IMR-90 (cell line): ENCODE data around the gene NUDT15. TPM values are rescaled to one million over a fixed set of nuclear protein-coding genes. Genes with fewer than 3 reads are reported as not detected.

Experiments
- ATAC-seq: fragments of 200-7000 bp; cut with Tn5 transposase; 2 replicates; pipeline ENCODE4 v1.9.1; 2020; ENCODE audit warnings: low read depth, mild to moderate bottlenecking, moderate library complexity
- BruUV-seq: library from RNA; stranded (reverse); fragments of 400-500 nt; replicated peaks from 2 replicates; lab custom pipeline; 2021; lab: Mats Ljungman, UMichigan
- CTCF ChIA-PET: fragments of 300-600 bp; formaldehyde crosslinking; extraction: SDS; loops from one replicate; lab custom pipeline; 2021; ENCODE audit warnings: antibody characterized with exemption; lab: Yijun Ruan, JAX
- POLR2A ChIA-PET: fragments of 300-600 bp; sonication (Branson Sonifier 250); formaldehyde crosslinking; loops from one replicate; lab custom pipeline; 2022; ENCODE audit warnings: antibody characterized with exemption; ENCODE audit not compliant: unreplicated experiment; lab: Charles Lee
- DNase-seq: peaks from one replicate; pipeline ENCODE4 v3.0.0; 2013
- H2AFZ ChIP-seq: replicated peaks from 2 replicates; pipeline ENCODE3; 2013; ENCODE audit warnings: low read length, mild to moderate bottlenecking; ENCODE audit not compliant: poor library complexity
- H2AK5ac ChIP-seq: 2 replicates; pipeline ENCODE4 v1.6.1; 2013; ENCODE audit warnings: low read depth, low read length, inconsistent platforms
- H2AK9ac ChIP-seq: replicated peaks from 2 replicates; pipeline ENCODE3; 2013; ENCODE audit warnings: mild to moderate bottlenecking, low read depth, low read length, moderate library complexity; ENCODE audit not compliant: poor library complexity
- H2BK120ac ChIP-seq: 2 replicates; pipeline ENCODE4 v1.6.1; 2013; ENCODE audit warnings: low read depth, low read length, inconsistent platforms
- H2BK15ac ChIP-seq: 3 replicates; pipeline ENCODE4 v1.6.1; 2013; ENCODE audit warnings: low read depth, low read length, inconsistent platforms
- H2BK20ac ChIP-seq: 2 replicates; pipeline ENCODE4 v1.6.1; 2013; ENCODE audit warnings: low read depth, mild to moderate bottlenecking, inconsistent platforms, low read length, moderate library complexity
- H2BK5ac ChIP-seq: 2 replicates; pipeline ENCODE4 v1.6.1; 2013; ENCODE audit warnings: mild to moderate bottlenecking, low read depth, low read length, inconsistent platforms; ENCODE audit not compliant: poor library complexity, severe bottlenecking
- H3K14ac ChIP-seq: replicated peaks from 2 replicates; pipeline ENCODE4 v1.6.1; 2013; ENCODE audit warnings: low read depth, low read length, inconsistent platforms
- H3K18ac ChIP-seq: 2 replicates; pipeline ENCODE4 v1.6.1; 2013; ENCODE audit warnings: low read depth, low read length, control low read depth
- H3K23ac ChIP-seq: 2 replicates; pipeline ENCODE4 v1.6.1; 2013; ENCODE audit warnings: low read depth, low read length, inconsistent platforms
- H3K27ac ChIP-seq: 2 replicates; pipeline ENCODE4 v1.5.1; 2013; ENCODE audit warnings: mild to moderate bottlenecking, control low read depth, low read length; ENCODE audit not compliant: insufficient read depth
- H3K27me3 ChIP-seq: 2 replicates; pipeline ENCODE4 v1.6.1; 2013; ENCODE audit warnings: low read length; ENCODE audit not compliant: control insufficient read depth, insufficient read depth
- H3K36me3 ChIP-seq: 2 replicates; pipeline ENCODE4 v1.6.1; 2013; ENCODE audit warnings: low read length, mixed read lengths; ENCODE audit not compliant: control insufficient read depth, insufficient read depth
- H3K4ac ChIP-seq: 2 replicates; pipeline ENCODE4 v1.6.1; 2013; ENCODE audit warnings: low read depth, low read length, inconsistent platforms
- H3K4me1 ChIP-seq: 2 replicates; pipeline ENCODE4 v1.6.1; 2013; ENCODE audit warnings: low read length, mixed read lengths; ENCODE audit not compliant: control insufficient read depth, insufficient read depth
- H3K4me2 ChIP-seq: 2 replicates; pipeline ENCODE4 v1.6.1; 2013; ENCODE audit warnings: low read depth, mild to moderate bottlenecking, control low read depth, low read length, moderate library complexity
- H3K4me3 ChIP-seq: 2 replicates; pipeline ENCODE4 v1.5.1; 2013; ENCODE audit warnings: low read depth, mild to moderate bottlenecking, control low read depth, low read length, moderate library complexity; ENCODE audit not compliant: insufficient read depth
- H3K56ac ChIP-seq: 2 replicates; pipeline ENCODE4 v1.6.1; 2013; ENCODE audit warnings: low read length, inconsistent platforms; ENCODE audit not compliant: insufficient read depth; ENCODE audit errors: extremely low read depth
- H3K79me1 ChIP-seq, 2 experiments: 2 replicates each; pipeline ENCODE4 v1.6.1; 2013; ENCODE audit warnings: low read length in 2 of 2, inconsistent platforms in 1 of 2, low read depth in 1 of 2
- H3K9ac ChIP-seq: 2 replicates; pipeline ENCODE4 v1.6.1; 2013; ENCODE audit warnings: low read depth, low read length, control low read depth
- H3K9me1 ChIP-seq: 2 replicates; pipeline ENCODE4 v1.6.1; 2013; ENCODE audit warnings: low read length, inconsistent platforms; ENCODE audit not compliant: insufficient read depth
- H3K9me3 ChIP-seq: 2 replicates; pipeline ENCODE4 v1.6.1; 2013; ENCODE audit warnings: low read length; ENCODE audit not compliant: control insufficient read depth, insufficient read depth
- H4K20me1 ChIP-seq: 2 replicates; pipeline ENCODE4 v1.6.1; 2013; ENCODE audit warnings: low read length, inconsistent platforms; ENCODE audit not compliant: insufficient read depth
- H4K5ac ChIP-seq: 2 replicates; pipeline ENCODE4 v1.6.1; 2013; ENCODE audit warnings: mild to moderate bottlenecking, low read depth, low read length, control low read depth
- H4K8ac ChIP-seq, 2 experiments: 2 replicates each; pipeline ENCODE4 v1.6.1; 2013; ENCODE audit warnings: low read depth in 2 of 2, low read length in 2 of 2, control low read depth in 1 of 2, inconsistent platforms in 1 of 2
- H4K91ac ChIP-seq: 2 replicates; pipeline ENCODE4 v1.6.1; 2013; ENCODE audit warnings: low read depth, low read length, inconsistent platforms; ENCODE audit not compliant: insufficient read depth
- BHLHE40 ChIP-seq: fragments of 150-350 bp; IDR thresholded peaks from 2 replicates; pipeline ENCODE4 v1.6.1; 2016; ENCODE audit warnings: mild to moderate bottlenecking, low read depth, low read length
- CEBPB ChIP-seq: IDR thresholded peaks from 2 replicates; pipeline ENCODE4 v1.6.1; 2012; ENCODE audit warnings: low read depth, low read length, improper control_type of control experiment
- CHD1 ChIP-seq: IDR thresholded peaks from 2 replicates; pipeline ENCODE4 v1.6.1; 2012; ENCODE audit warnings: low read depth, low read length, improper control_type of control experiment
- FOS ChIP-seq: fragments of 150-350 bp; IDR thresholded peaks from 2 replicates; pipeline ENCODE4 v1.6.1; 2016; ENCODE audit warnings: low read depth, low read length
- MAZ ChIP-seq: IDR thresholded peaks from 2 replicates; pipeline ENCODE4 v1.6.1; 2012; ENCODE audit warnings: low read depth, mild to moderate bottlenecking, low read length, improper control_type of control experiment, moderate library complexity, borderline replicate concordance
- MXI1 ChIP-seq: IDR thresholded peaks from 2 replicates; pipeline ENCODE4 v1.6.1; 2012; ENCODE audit warnings: low read depth, mild to moderate bottlenecking, low read length, moderate library complexity, borderline replicate concordance
- NFE2L2 ChIP-seq: fragments of 150-350 bp; IDR thresholded peaks from 2 replicates; pipeline ENCODE4 v1.6.1; 2016; ENCODE audit warnings: low read depth, mild to moderate bottlenecking, low read length
- POLR2A ChIP-seq: IDR thresholded peaks from 2 replicates; pipeline ENCODE4 v1.6.1; 2012; ENCODE audit warnings: mild to moderate bottlenecking, low read depth, low read length
- RAD21 ChIP-seq: IDR thresholded peaks from 2 replicates; pipeline ENCODE4 v1.6.1; 2012; ENCODE audit warnings: low read length, improper control_type of control experiment
- RCOR1 ChIP-seq: IDR thresholded peaks from 2 replicates; pipeline ENCODE4 v1.6.1; 2012; ENCODE audit warnings: mild to moderate bottlenecking, low read length, improper control_type of control experiment; ENCODE audit not compliant: insufficient replicate concordance
- RFX5 ChIP-seq: IDR thresholded peaks from 2 replicates; pipeline ENCODE4 v1.8.0; 2012; ENCODE audit warnings: low read depth, mild to moderate bottlenecking, low read length, moderate library complexity
- SMC3 ChIP-seq: fragments of 150-350 bp; IDR thresholded peaks from 2 replicates; pipeline ENCODE4 v1.6.1; 2016; ENCODE audit warnings: low read depth, mild to moderate bottlenecking, antibody characterized with exemption, low read length, moderate library complexity
- WGBS, 2 experiments: methylation state at CpG; one replicate each; pipeline versions ENCODE4 v1.1.5 to v1.1.7; 2013; ENCODE audit warnings: missing lambda C conversion rate in 2 of 2; ENCODE audit not compliant: insufficient read length in 1 of 2; ENCODE audit errors: extremely low coverage in 2 of 2; 5-methylcytosine and 5-hydroxymethylcytosine counted together
- dilution Hi-C: fragments of 300-500 bp; cut with HindIII; formaldehyde crosslinking; loops from one replicate; pipeline ENCODE4 v1.14.3; 2018; ENCODE audit warnings: low sequenced_read_pairs; ENCODE audit not compliant: unreplicated experiment
- in situ Hi-C: fragments of 300-500 bp; cut with MboI; formaldehyde crosslinking; loops from 3 replicates; pipeline ENCODE4 v1.14.3; 2019; ENCODE audit warnings: low sequenced_read_pairs, inconsistent platforms, mixed read lengths
- intact Hi-C: fragments of 100-400 bp; cut with micrococcal nuclease; formaldehyde crosslinking; loops from 2 replicates; pipeline ENCODE4 v1.10.0; 2022
- polyA plus RNA-seq, 3 experiments: library from polyadenylated mRNA; depleted of rRNA; stranded (reverse); fragments of >200 nt; gene quantifications; 2 replicates each; pipeline ENCODE4 v1.2.3, GENCODE V29; 2012; ENCODE audit warnings: low replicate concordance in 1 of 3
- total RNA-seq: library from RNA; depleted of rRNA; stranded (reverse); fragments of >200 nt; gene quantifications from 2 replicates; pipeline ENCODE4 v1.2.3, GENCODE V29; 2012
- TF ChIP-seq, protein P1 (sequence below): fragments of 150-350 bp; IDR thresholded peaks from 2 replicates; pipeline ENCODE4 v1.6.1; 2017; ENCODE audit warnings: mild to moderate bottlenecking, antibody characterized with exemption, low read length, low read depth
- TF ChIP-seq, protein P2 (sequence below): conservative IDR thresholded peaks from 2 replicates; pipeline ENCODE4 v1.5.1; 2012; ENCODE audit warnings: mild to moderate bottlenecking, low read depth, low read length, improper control_type of control experiment

The NUDT15 gene
- total and polyA plus RNA-seq, 2 of the 4 experiments (the other 2 are of a cell fraction): 13.1 to 14.2 TPM

DNA sequence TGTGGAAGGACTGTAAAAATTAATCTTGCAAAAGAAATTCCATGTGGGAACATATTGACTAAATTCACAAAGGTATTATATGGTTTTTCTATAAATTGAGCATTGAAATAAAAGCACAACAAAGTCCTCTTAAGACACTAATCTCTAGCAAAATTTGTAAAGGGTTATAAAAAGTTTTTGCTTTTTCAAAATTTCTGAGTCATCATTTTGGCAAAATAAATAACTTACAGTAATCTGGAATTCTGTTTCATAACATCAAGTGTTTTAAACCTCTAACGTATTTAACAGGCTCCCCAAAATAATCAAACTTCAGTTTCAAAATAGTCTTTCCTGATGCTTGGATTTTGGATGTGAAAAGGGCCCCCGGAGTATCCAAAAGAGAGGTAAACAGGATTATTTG is 31.4 kb downstream of the NUDT15 start:
- no TSS peak for BruUV-seq
- CTCF ChIA-PET: no interaction called here
- H2AK9ac ChIP-seq: no peak overlapping the region
- H2AFZ ChIP-seq: no peak overlapping the region
- DNase-seq (no peak), ATAC-seq (no peak)
- H3K23ac ChIP-seq: no peak overlapping the region
- no CpG with 5 or more reads among the region's 2 CpGs for WGBS, 2 experiments
- no peak overlapping the region for H2BK5ac ChIP-seq
- no peak overlapping the region for H4K8ac ChIP-seq
- intact Hi-C loops: no loop called here
- H3K4ac ChIP-seq: no peak overlapping the region
- no peak overlapping the region for H2AK5ac ChIP-seq
- no peaks in the 10 kb centered on the region for H3K27me3 ChIP-seq
- H4K5ac ChIP-seq: no peak overlapping the region
- no peak overlapping the region for H3K56ac ChIP-seq
- POLR2A ChIA-PET: no interaction called here
- H2BK120ac ChIP-seq: no peak overlapping the region
- H3K4me2 ChIP-seq: no peak overlapping the region
- H2BK15ac ChIP-seq: no peak overlapping the region
- TF ChIP-seq CEBPB (no peak), BHLHE40 (no peak), FOS (no peak), POLR2A (no peak), RCOR1 (no peak), MAZ (no peak), MXI1 (no peak), RFX5 (no peak), NFE2L2 (no peak), SMC3 (no peak), CHD1 (no peak), RAD21 (no peak)
- TF ChIP-seq, protein P1, sequence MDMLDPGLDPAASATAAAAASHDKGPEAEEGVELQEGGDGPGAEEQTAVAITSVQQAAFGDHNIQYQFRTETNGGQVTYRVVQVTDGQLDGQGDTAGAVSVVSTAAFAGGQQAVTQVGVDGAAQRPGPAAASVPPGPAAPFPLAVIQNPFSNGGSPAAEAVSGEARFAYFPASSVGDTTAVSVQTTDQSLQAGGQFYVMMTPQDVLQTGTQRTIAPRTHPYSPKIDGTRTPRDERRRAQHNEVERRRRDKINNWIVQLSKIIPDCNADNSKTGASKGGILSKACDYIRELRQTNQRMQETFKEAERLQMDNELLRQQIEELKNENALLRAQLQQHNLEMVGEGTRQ: no peak
- TF ChIP-seq, protein P2, sequence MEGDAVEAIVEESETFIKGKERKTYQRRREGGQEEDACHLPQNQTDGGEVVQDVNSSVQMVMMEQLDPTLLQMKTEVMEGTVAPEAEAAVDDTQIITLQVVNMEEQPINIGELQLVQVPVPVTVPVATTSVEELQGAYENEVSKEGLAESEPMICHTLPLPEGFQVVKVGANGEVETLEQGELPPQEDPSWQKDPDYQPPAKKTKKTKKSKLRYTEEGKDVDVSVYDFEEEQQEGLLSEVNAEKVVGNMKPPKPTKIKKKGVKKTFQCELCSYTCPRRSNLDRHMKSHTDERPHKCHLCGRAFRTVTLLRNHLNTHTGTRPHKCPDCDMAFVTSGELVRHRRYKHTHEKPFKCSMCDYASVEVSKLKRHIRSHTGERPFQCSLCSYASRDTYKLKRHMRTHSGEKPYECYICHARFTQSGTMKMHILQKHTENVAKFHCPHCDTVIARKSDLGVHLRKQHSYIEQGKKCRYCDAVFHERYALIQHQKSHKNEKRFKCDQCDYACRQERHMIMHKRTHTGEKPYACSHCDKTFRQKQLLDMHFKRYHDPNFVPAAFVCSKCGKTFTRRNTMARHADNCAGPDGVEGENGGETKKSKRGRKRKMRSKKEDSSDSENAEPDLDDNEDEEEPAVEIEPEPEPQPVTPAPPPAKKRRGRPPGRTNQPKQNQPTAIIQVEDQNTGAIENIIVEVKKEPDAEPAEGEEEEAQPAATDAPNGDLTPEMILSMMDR: no peak
- H3K9ac ChIP-seq: no peak overlapping the region
- in situ Hi-C loops: no loop called here
- H3K79me1 ChIP-seq: peaks cover 9 to 23% of the 10 kb centered on the region in 2 experiments
- dilution Hi-C loops: no loop called here
- peaks cover 46% of the 10 kb centered on the region for H3K9me3 ChIP-seq
- H3K27ac ChIP-seq: no peak overlapping the region
- H3K18ac ChIP-seq: no peak overlapping the region
- H3K9me1 ChIP-seq: no peaks in the 10 kb centered on the region; the same call in 1 of the 2 replicates
- H3K4me3 ChIP-seq: no peak overlapping the region
- no peak overlapping the region for H2BK20ac ChIP-seq
- no peaks in the 10 kb centered on the region for H3K4me1 ChIP-seq
- no peaks in the 10 kb centered on the region for H4K20me1 ChIP-seq
- H4K91ac ChIP-seq: no peak overlapping the region
- no peak overlapping the region for H3K14ac ChIP-seq
- peaks cover 50% of the 10 kb centered on the region for H3K36me3 ChIP-seq
